Measurements from ENCODE around the gene KCTD11.
A peak's percentile ranks its signal among the peaks of the same experiment; 100 is the strongest.

KCTD11 gene

DNA sequence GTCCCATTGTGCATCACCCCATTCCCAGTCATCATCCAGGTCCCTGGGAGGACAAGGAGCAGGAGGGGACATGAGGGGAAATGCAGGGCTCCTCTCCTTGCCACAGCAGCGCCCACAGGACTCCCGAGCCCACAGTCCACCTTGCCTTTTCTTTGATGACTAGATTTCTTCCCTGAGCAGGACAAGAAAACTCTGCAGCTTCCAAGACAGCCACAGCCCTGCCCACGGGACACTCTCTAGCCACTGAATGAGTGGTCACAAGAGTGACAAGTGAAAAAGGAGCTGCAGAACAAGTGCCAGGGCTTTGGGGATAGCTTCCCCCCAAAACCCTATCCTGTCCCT is 27.6 kb upstream of the KCTD11 start:
- no peak overlapping the region for H3K4me3 ChIP-seq (ENCODE audit: low read depth, low read length)
- TF ChIP-seq, protein P1, sequence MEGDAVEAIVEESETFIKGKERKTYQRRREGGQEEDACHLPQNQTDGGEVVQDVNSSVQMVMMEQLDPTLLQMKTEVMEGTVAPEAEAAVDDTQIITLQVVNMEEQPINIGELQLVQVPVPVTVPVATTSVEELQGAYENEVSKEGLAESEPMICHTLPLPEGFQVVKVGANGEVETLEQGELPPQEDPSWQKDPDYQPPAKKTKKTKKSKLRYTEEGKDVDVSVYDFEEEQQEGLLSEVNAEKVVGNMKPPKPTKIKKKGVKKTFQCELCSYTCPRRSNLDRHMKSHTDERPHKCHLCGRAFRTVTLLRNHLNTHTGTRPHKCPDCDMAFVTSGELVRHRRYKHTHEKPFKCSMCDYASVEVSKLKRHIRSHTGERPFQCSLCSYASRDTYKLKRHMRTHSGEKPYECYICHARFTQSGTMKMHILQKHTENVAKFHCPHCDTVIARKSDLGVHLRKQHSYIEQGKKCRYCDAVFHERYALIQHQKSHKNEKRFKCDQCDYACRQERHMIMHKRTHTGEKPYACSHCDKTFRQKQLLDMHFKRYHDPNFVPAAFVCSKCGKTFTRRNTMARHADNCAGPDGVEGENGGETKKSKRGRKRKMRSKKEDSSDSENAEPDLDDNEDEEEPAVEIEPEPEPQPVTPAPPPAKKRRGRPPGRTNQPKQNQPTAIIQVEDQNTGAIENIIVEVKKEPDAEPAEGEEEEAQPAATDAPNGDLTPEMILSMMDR (IDR thresholded peaks at IDR 0.05; ENCODE audit: insufficient read depth, low read depth, low read length, missing control alignments): no peak
- DNase-seq (ENCODE audit: low read depth): no peak

GRCh38 chr17:7325031-7325528 is 26.9 kb upstream of the KCTD11 start:
- TF ChIP-seq, protein P1 (IDR thresholded peaks at IDR 0.05; ENCODE audit: insufficient read depth, low read depth, low read length, missing control alignments): no peak
- DNase-seq (ENCODE audit: low read depth): no peak
- no peak overlapping the region for H3K4me3 ChIP-seq (ENCODE audit: low read depth, low read length)

GRCh38 chr17:7326186-7326585 is 25.8 kb upstream of the KCTD11 start:
- TF ChIP-seq, protein P1 (IDR thresholded peaks at IDR 0.05; ENCODE audit: insufficient read depth, low read depth, low read length, missing control alignments): no peak
- DNase-seq (ENCODE audit: low read depth): no peak
- H3K4me3 ChIP-seq (ENCODE audit: low read depth, low read length): no peak overlapping the region

DNA sequence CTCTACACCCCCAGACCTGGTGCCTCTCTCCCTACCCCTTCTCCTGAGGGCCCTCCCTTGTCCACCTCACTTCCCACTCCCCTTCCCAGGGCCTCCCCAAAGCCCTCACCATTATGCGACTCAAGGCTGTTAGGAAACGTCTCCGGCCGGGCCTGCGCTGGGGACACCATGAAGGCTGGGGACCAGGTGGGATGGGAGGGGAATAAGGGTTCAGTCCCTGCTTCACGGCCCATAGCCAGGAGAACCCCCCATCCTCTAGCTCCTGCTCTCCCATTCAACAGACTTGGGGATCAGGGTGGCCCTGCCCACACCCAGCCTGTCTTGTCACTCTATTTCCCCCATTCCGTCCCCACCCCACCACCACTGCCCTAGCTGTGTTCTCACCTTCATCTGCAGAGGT is 24.9 kb upstream of the KCTD11 start:
- TF ChIP-seq, protein P1 (IDR thresholded peaks at IDR 0.05; ENCODE audit: insufficient read depth, low read depth, low read length, missing control alignments): no peak
- no peak overlapping the region for H3K4me3 ChIP-seq (ENCODE audit: low read depth, low read length)
- DNase-seq (ENCODE audit: low read depth): no peak

DNA sequence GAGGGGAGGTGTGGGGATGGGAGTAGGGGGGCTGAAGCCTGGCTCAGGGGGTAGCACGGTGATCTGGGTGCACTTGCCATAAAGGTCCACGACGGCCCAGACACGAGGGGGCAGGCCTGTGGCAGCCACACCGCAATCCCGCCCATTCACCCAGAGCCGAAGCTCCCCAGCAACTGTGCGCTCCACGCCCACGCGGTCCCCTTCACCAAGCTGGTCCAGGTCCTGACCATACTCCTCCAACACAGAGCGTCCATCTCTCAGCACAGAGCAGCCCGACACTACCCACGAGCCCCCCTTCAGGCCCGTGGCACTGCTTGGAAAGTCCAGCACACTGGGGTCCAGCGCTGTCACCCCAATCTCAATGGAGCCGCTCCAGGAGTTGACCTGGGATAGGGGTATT is 24.5 kb upstream of the KCTD11 start:
- H3K4me3 ChIP-seq (ENCODE audit: low read depth, low read length): no peak overlapping the region
- no peak for DNase-seq (ENCODE audit: low read depth)
- TF ChIP-seq, protein P1 (IDR thresholded peaks at IDR 0.05; ENCODE audit: insufficient read depth, low read depth, low read length, missing control alignments): no peak

GRCh38 chr17:7328009-7328408 is 24.0 kb upstream of the KCTD11 start:
- TF ChIP-seq, protein P1 (IDR thresholded peaks at IDR 0.05; ENCODE audit: insufficient read depth, low read depth, low read length, missing control alignments): no peak
- no peak for DNase-seq (ENCODE audit: low read depth)
- H3K4me3 ChIP-seq (ENCODE audit: low read depth, low read length): peak overlapping the region; percentile 74

DNA sequence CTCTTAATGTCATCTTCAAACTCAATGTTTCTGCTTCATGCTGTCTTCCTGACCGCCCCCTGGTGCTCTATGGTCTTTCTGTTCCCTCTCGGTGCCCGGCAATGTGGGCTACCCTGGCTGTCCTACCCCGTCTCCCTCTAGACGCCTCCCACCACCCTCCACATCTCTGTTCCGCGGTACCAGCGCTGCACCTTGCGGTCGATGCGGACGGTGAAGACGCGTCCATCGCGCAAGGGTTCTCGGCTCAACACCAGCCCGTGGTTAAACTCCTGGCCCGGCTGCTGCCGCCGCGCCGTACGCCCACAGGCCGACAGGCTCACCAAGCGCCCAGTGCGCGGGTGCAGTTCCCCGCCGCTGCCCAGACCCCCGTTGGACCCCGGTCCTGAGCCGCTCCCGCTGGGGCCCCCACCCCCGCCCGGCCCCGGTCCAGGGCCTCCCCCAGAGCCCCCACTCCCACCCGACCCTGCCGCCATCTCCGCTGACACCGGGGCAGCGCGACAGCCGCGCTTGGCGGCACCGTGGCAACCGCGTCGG is 23.1 kb upstream of the KCTD11 start, which contains the start of gene NEURL4:
Gene NEURL4, minus strand, starts transcription at position 496 of the 534 bp plus-strand sequence. Its CDS starts 23 bp downstream, at position 473.
- TF ChIP-seq, protein P1 (IDR thresholded peaks at IDR 0.05; ENCODE audit: insufficient read depth, low read depth, low read length, missing control alignments): no peak
- peak; percentile 51 for DNase-seq (ENCODE audit: low read depth)
- H3K4me3 ChIP-seq (ENCODE audit: low read depth, low read length): peak within 1 kb of the TSS; percentile 74
